Measurements from ENCODE around the gene APC. TPM values are rescaled to one million over a fixed set of nuclear protein-coding genes. Genes with fewer than 3 reads are reported as not detected.
A peak's percentile ranks its signal among the peaks of the same experiment; 100 is the strongest.

The APC gene
- total and polyA plus RNA-seq, 2 of the 8 experiments (the other 6 are each of a cell fraction or from before 2014, with no cell fraction given) = 6.8 to 41.9 TPM

- H4K20me1 ChIP-seq (replicated peaks in 1 of 2; ENCODE audit: control insufficient read depth in 1 of 2, insufficient read depth in 2 of 2, low read length in 2 of 2) = no peaks in the 10 kb centered on the region
- peak overlapping the region; percentile 98 for H4K91ac ChIP-seq (replicated peaks; ENCODE audit: insufficient read length, low read length)
- H3K23ac ChIP-seq (ENCODE audit: insufficient read length) = no peak overlapping the region
- H4K5ac ChIP-seq (ENCODE audit: insufficient read length, low read depth, low read length) = peak overlapping the region; percentile 3
- H2BK20ac ChIP-seq (ENCODE audit: low read length) = peak overlapping the region; percentile 27
- FAIRE-seq (no peak), DNase-seq (ENCODE audit: low read depth in 1 of 2, low spot score in 2 of 2) (no peak)
- peak overlapping the region; percentile 87 for H2BK5ac ChIP-seq (ENCODE audit: low read depth, low read length)
- peak overlapping the region; percentile 84 for H2AK5ac ChIP-seq (ENCODE audit: low read depth, low read length)
- no peak overlapping the region for H3K9ac ChIP-seq (replicated peaks in 1 of 4; ENCODE audit: extremely low read depth in 1 of 4, low read depth in 3 of 4, low read length in 3 of 4)
- H3K56ac ChIP-seq (replicated peaks; ENCODE audit: insufficient read length, low read depth, low read length) = no peak overlapping the region
- peaks cover 0 to 8% (median under 1%) of the 10 kb centered on the region in 4 experiments; a peak in 3 of 8 replicates for H3K36me3 ChIP-seq (ENCODE audit: control insufficient read depth in 2 of 4, insufficient read depth in 4 of 4, low read length in 3 of 4)
- peak overlapping the region; percentile 99 for H2BK120ac ChIP-seq (replicated peaks; ENCODE audit: low read depth, low read length)
- peaks cover 2 to 16% (median 11%) of the 10 kb centered on the region in 4 experiments; a peak in 5 of 7 replicates for H3K4me1 ChIP-seq (replicated peaks in 1 of 4; ENCODE audit: control insufficient read depth in 3 of 4, insufficient read depth in 4 of 4, low read length in 3 of 4)
- WGBS, 2 experiments (ENCODE audit: extremely low coverage in 1 of 2, insufficient coverage in 1 of 2, insufficient read length in 1 of 2, insufficient replicate concordance in 2 of 2, low coverage in 1 of 2, low lambda C conversion rate in 2 of 2, missing lambda C conversion rate in 1 of 2) = 94% methylated on average over 4 of the region's 4 CpGs; no CpG with 5 or more reads in 1 of the 2 experiments
- no peak overlapping the region for H3K4me3 ChIP-seq (ENCODE audit: extremely low read depth in 1 of 4, insufficient read depth in 2 of 4, low read depth in 3 of 4, low read length in 4 of 4)
- H2AFZ ChIP-seq (ENCODE audit: low read length) = no peak overlapping the region
- H3K14ac ChIP-seq (ENCODE audit: insufficient read length) = no peak overlapping the region
- no peaks in the 10 kb centered on the region for H3K27me3 ChIP-seq (replicated peaks in 1 of 4; ENCODE audit: control insufficient read depth in 3 of 4, extremely low read depth in 1 of 4, insufficient read depth in 3 of 4, low read length in 3 of 4)
- H2BK15ac ChIP-seq (ENCODE audit: low read length) = no peak overlapping the region
- H3K27ac ChIP-seq (ENCODE audit: low read depth, low read length) = peak overlapping the region; percentile 53; the same call in 1 of the 2 replicates
- ChIA-PET CTCF (ENCODE audit: partially characterized antibody) (interaction anchor here (0.6 to 1.3 kb wide), 3 partner anchors 52 to 138 kb away, joined by 3 read pairs; no protein-coding TSS in a partner anchor), POLR2A (ENCODE audit: partially characterized antibody) (no interaction called here)
- no peaks in the 10 kb centered on the region for H3K79me2 ChIP-seq (ENCODE audit: control insufficient read depth in 1 of 2, insufficient read depth in 2 of 2, low read length in 2 of 2)
- H4K8ac ChIP-seq (ENCODE audit: extremely low read depth, insufficient read depth, low read length) = no peak overlapping the region
- H2BK12ac ChIP-seq (ENCODE audit: low read depth, low read length) = peak overlapping the region; percentile 86
- no peaks in the 10 kb centered on the region for H3K9me3 ChIP-seq (ENCODE audit: insufficient read depth in 2 of 2, low read depth in 1 of 2, low read length in 1 of 2)
- no peaks in the 10 kb centered on the region for H3K23me2 ChIP-seq (ENCODE audit: low read depth, low read length)
- peak overlapping the region; percentile 47 for H3K4ac ChIP-seq (replicated peaks; ENCODE audit: insufficient read length, low read depth, low read length)
- H3K4me2 ChIP-seq (ENCODE audit: insufficient read depth in 1 of 2, low read depth in 2 of 2, low read length in 2 of 2) = no peak overlapping the region
- no peaks in the 10 kb centered on the region for H3K79me1 ChIP-seq (ENCODE audit: low read depth, low read length)
- peak overlapping the region; percentile 17; the same call in 1 of the 2 replicates for H3K18ac ChIP-seq (ENCODE audit: extremely low read depth, low read length)
- TF ChIP-seq USF2 (IDR thresholded peaks at IDR 0.05; ENCODE audit: low read length) (no peak), EGR1 (IDR thresholded peaks at IDR 0.05; ENCODE audit: borderline replicate concordance, low read depth, low read length) (no peak), NANOG (IDR thresholded peaks at IDR 0.05; ENCODE audit: insufficient read depth, low read depth, low read length, poor library complexity, severe bottlenecking) (no peak), SP4 (IDR thresholded peaks at IDR 0.05; ENCODE audit: low read length) (no peak)
These were observed 56.7 kb downstream of the APC start for GRCh38 chr5:112794410-112794809.
